GM12878 (cell line): Measurements from ENCODE around the gene PANX2. TPM values are rescaled to one million over a fixed set of nuclear protein-coding genes. Genes with fewer than 3 reads are reported as not detected.

Experiments used
- ASH2L ChIP-seq: fragments of 300-600, 200-600 bp; sonication (generic); IDR thresholded peaks from 2 replicates; pipeline ENCODE4 v1.6.1; 2017; ENCODE audit warnings: low read depth, mild to moderate bottlenecking, borderline replicate concordance
- E2F4 ChIP-seq: IDR thresholded peaks from 2 replicates; pipeline ENCODE4 v1.6.1; 2012; ENCODE audit warnings: low read depth, low read length, improper control_type of control experiment
- EP300 ChIP-seq, 2 experiments: fragments of 150-350 bp in 1 of 2; IDR thresholded peaks; 2 replicates each; pipeline ENCODE4 v1.6.1; 2011 to 2012; ENCODE audit warnings: low read depth in 2 of 2, low read length in 2 of 2, borderline replicate concordance in 1 of 2, improper control_type of control experiment in 1 of 2, inconsistent platforms in 1 of 2; ENCODE audit not compliant: control insufficient read depth in 1 of 2
- PKNOX1 ChIP-seq: fragments of 450-650 bp; IDR thresholded peaks from 2 replicates; pipeline ENCODE4 v1.6.1; 2016; ENCODE audit warnings: mild to moderate bottlenecking
- POLR2A ChIP-seq: IDR thresholded peaks from 2 replicates; pipeline ENCODE4 v1.6.1; 2011; ENCODE audit warnings: low read depth, mild to moderate bottlenecking, low read length
- RAD21 ChIP-seq: IDR thresholded peaks from 2 replicates; pipeline ENCODE4 v1.6.1; 2011; ENCODE audit warnings: mild to moderate bottlenecking, low read depth, low read length, moderate library complexity; ENCODE audit not compliant: insufficient read depth
- RB1 ChIP-seq: fragments of 450-650 bp; formaldehyde crosslinking; IDR thresholded peaks from 2 replicates; pipeline ENCODE4 v1.6.1; 2017; ENCODE audit warnings: mild to moderate bottlenecking, borderline replicate concordance
- RUNX3 ChIP-seq: IDR thresholded peaks from 2 replicates; pipeline ENCODE4 v1.6.1; 2012; ENCODE audit warnings: low read length, inconsistent platforms
- SMARCA5 ChIP-seq: fragments of 450-650 bp; IDR thresholded peaks from 2 replicates; pipeline ENCODE4 v1.6.1; 2017; ENCODE audit warnings: mild to moderate bottlenecking
- SMC3 ChIP-seq: IDR thresholded peaks from 2 replicates; pipeline ENCODE4 v1.6.1; 2011; ENCODE audit warnings: low read length, improper control_type of control experiment, borderline replicate concordance
- SP1 ChIP-seq: IDR thresholded peaks from one replicate; pipeline ENCODE4 v1.6.1; 2011; ENCODE audit warnings: low read depth, low read length
- ZNF622 ChIP-seq: fragments of 450-650 bp; IDR thresholded peaks from 2 replicates; pipeline ENCODE4 v1.6.1; 2017; ENCODE audit warnings: mild to moderate bottlenecking, inconsistent platforms
- ZZZ3 ChIP-seq: IDR thresholded peaks from 2 replicates; pipeline ENCODE4 v1.6.1; 2011; ENCODE audit warnings: low read depth; ENCODE audit not compliant: control insufficient read depth, insufficient read length
- polyA plus RNA-seq, 11 experiments: library from polyadenylated mRNA; depleted of rRNA in 4 of 11; unstranded in 6 of 11; stranded (reverse) in 5 of 11; fragments of >200 nt; fragmentation: Nextera tagmentation in 4 of 11; fragmentation: Illumina TruSeq in 1 of 11; extraction: Ambion mirVana in 4 of 11; extraction: Trizol in 1 of 11; gene quantifications; 1 replicate in 1 of 11; 2 replicates in 10 of 11; pipeline versions ENCODE4 v1.2.1 to v1.2.3, GENCODE V29; 2011 to 2016; ENCODE audit warnings: inconsistent platforms in 2 of 11, missing spikeins in 2 of 11, low read depth in 1 of 11
- total RNA-seq, 4 experiments: library from RNA; depleted of rRNA in 3 of 4; stranded (reverse); fragments of >200 nt in 3 of 4; fragmentation: Illumina TruSeq in 1 of 4; extraction: Trizol in 1 of 4; gene quantifications; 2 replicates each; pipeline versions ENCODE4 v1.2.1 to v1.2.3, GENCODE V29; 2013 to 2021

The PANX2 gene
- total and polyA plus RNA-seq, 10 of the 15 experiments (the other 5 are each of a cell fraction or from before 2014, with no cell fraction given) = 0.04 to 0.44 (median 0.17) TPM; not detected in 5

GRCh38 chr22:50209893-50210292, 39.4 kb downstream of the PANX2 start (continued):
- no peak for TF ChIP-seq E2F4
- TF ChIP-seq SMARCA5 = no peak
- peak; percentile 92 for TF ChIP-seq SMC3
- no peak for TF ChIP-seq ZNF622
- no peak for TF ChIP-seq ASH2L
- no peak for TF ChIP-seq ZZZ3
- peak; percentile 70; the same call in 1 of the 2 replicates for TF ChIP-seq RB1
- TF ChIP-seq RUNX3 = peak; percentile 50
- no peak for TF ChIP-seq EP300 (IDR thresholded peaks at IDR 0.05; ENCODE audit: borderline replicate concordance in 1 of 2, control insufficient read depth in 1 of 2, low read depth in 2 of 2, low read length in 2 of 2)
- TF ChIP-seq RAD21 = peak; percentile 73
- TF ChIP-seq SP1 = no peak
- TF ChIP-seq PKNOX1 = peak; percentile 56; the same call in 1 of the 2 replicates
- 0 out of 2 replicates have a peak, but pooled peaks have one; percentile 12 for TF ChIP-seq POLR2A
- TF ChIP-seq, all 136 proteins: peak for 8
